Tongue (tissue), 2 donors: ENCODE measurements around the gene AMH. TPM values are rescaled to one million over a fixed set of nuclear protein-coding genes. Genes with fewer than 3 reads are reported as not detected.

Experiments
- DNase-seq: peaks from one replicate; pipeline ENCODE4 v3.0.0-alpha.2; 2015
- total RNA-seq: library from RNA; depleted of rRNA; stranded (reverse); fragments of >200 nt; gene quantifications from one replicate; pipeline ENCODE4 v1.2.3, GENCODE V29; 2014

The AMH gene
- total RNA-seq, 1 donor from 2014 or later, result 1.4 TPM

DNA sequence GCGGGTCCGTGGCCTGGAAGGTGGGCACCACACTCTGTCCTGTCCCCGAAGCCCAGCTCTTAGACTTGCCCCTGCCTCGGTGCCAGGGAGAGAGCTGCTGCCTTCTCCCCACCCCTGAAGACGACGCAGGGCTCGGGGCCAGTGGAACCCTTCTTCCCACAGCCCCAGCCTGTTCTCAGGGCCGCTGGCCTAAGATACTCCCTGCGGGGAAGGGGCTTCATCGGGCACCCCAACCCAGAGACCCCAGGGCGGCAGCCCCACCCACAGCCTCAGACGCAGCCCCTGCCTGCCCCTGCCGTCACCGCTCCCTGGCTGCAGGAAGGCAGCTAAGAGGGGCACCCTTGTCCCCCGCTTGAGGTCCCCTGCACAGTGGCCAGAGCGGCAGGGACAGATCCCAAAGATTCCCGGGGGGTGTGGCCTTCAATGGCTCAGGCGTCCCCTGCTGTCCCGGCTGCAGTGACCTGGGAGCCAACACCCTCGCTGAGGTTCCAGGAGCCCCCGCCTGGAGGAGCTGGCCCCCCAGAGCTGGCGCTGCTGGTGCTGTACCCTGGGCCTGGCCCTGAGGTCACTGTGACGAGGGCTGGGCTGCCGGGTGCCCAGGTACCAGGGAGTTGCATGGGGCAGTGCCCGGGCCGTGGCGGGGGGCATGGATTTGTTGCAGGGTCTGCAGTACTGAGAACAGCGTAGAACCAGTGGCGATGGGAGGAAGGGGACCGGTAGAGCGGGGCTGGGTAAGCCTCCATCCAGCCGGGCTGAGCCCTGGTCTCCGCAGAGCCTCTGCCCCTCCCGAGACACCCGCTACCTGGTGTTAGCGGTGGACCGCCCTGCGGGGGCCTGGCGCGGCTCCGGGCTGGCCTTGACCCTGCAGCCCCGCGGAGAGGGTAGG, 1.0 kb downstream of the AMH start:
- no peak for DNase-seq

DNA sequence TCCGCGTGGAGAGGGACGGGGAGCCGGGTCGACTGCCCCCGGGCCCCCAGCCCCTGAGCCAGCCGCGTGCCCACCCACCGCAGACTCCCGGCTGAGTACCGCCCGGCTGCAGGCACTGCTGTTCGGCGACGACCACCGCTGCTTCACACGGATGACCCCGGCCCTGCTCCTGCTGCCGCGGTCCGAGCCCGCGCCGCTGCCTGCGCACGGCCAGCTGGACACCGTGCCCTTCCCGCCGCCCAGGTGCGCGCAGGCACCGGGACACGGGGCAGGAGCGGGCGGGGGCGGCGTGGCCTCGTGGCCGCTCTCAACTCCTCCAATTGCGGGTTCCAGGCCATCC, 1.6 kb downstream of the AMH start:
- no peak for DNase-seq

DNA sequence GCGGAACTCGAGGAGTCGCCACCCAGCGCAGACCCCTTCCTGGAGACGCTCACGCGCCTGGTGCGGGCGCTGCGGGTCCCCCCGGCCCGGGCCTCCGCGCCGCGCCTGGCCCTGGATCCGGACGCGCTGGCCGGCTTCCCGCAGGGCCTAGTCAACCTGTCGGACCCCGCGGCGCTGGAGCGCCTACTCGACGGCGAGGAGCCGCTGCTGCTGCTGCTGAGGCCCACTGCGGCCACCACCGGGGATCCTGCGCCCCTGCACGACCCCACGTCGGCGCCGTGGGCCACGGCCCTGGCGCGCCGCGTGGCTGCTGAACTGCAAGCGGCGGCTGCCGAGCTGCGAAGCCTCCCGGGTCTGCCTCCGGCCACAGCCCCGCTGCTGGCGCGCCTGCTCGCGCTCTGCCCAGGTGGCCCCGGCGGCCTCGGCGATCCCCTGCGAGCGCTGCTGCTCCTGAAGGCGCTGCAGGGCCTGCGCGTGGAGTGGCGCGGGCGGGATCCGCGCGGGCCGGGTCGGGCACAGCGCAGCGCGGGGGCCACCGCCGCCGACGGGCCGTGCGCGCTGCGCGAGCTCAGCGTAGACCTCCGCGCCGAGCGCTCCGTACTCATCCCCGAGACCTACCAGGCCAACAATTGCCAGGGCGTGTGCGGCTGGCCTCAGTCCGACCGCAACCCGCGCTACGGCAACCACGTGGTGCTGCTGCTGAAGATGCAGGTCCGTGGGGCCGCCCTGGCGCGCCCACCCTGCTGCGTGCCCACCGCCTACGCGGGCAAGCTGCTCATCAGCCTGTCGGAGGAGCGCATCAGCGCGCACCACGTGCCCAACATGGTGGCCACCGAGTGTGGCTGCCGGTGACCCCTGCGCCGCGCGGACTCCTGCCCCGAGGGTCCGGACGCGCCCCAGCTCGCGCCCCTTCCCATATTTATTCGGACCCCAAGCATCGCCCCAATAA, 2.3 kb downstream of the AMH start:
- DNase-seq, result no peak

DNA sequence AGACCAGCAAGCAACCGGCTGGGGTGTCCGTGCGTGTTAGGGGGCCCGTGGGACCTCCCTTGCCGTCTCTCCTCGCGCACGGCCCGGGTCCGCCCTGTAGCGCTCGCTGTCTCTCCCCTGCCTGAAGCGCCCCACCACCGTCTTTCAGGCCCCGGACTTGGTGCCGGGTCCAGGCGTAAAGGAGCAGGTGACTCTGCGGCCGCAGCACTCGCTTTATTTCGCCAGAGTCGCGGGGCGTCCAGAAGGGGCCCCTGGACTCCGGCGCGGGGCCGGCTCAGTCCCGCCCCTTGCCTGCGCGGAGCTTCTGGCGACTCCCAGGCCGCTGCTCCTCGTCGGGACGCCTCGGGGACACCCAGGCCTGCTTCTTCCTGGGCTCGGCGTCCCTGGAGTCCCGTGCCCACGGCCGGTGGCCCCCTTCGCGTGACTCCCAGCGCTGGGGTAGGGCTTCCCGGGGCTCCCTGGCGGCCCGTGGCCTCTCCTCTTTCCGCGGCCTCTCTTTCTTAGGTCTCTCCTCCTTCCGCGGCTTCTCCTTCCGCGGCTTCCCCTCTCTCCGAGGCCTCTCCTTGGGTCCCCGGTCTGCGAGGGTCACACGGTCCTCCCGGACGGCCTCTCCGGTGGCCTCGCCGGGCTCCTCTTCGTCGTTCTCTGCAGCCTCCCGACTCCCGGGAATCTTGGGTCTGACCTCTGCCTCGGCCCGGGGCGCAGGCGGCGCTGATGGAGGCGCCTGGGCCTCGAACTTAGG, 3.1 kb downstream of the AMH start:
- no peak for DNase-seq

DNA sequence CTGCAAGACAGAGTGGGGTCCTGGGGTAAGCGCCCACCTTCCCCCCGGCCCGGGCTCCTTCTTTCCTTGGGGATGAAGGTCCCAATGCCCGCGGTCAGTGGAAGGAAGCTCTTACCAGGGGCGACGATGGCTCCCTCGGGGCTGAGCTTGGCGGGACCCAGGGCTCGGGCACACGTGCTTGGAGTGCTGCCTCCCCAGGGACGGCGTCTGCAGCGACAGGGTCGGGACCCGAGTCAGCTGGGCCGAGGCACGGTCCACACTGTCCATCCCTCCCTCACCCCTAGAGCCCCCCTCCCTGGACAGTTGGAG, 3.6 kb downstream of the AMH start:
- DNase-seq, result no peak

DNA sequence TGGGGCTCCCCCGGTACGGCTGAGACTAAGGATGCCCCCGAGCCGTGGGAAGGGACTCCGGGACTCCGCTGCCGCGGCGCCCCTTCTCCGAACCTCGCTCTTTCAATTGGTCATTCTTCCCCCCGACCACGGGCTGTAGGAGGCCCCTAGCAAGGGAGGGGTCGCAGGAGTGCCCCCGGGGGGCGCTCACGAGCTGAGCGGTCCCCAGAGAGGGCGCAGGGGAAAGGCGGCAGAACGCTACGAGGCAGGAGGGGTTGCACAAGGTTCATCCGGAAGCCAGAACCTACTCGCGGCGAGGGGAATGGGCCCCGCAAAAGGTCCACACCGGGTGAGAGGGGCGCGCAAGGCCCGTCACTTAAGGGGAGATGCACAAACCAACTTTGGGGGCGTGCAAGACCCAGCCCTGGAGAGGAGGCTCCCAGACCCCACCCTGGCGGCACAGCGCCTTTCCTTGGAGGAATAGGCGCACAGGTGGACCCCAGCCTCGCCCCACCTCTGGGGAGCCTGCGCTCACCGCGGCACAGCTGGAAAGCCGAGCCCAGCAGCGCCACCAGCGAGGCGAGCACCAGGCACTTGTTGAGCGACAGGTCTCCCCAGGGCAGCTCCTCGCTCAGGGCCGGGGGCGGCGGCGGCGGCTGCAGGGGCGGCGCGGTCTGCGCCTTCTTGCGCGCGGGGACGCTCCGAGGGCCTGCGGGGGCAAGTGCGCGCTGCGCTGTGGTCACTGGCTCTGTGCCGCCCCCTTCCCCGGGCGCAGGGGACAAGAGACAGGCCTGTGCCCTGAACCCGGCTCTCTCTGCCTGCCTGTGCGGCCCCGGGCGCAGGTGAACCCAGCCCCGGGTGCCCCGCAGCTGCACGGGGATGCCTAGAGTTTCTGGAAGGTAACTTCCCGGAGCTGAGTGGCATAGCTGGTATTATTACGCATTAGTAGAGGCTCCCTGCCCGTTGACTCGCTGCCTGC, 4.3 kb downstream of the AMH start:
- no peak for DNase-seq

DNA sequence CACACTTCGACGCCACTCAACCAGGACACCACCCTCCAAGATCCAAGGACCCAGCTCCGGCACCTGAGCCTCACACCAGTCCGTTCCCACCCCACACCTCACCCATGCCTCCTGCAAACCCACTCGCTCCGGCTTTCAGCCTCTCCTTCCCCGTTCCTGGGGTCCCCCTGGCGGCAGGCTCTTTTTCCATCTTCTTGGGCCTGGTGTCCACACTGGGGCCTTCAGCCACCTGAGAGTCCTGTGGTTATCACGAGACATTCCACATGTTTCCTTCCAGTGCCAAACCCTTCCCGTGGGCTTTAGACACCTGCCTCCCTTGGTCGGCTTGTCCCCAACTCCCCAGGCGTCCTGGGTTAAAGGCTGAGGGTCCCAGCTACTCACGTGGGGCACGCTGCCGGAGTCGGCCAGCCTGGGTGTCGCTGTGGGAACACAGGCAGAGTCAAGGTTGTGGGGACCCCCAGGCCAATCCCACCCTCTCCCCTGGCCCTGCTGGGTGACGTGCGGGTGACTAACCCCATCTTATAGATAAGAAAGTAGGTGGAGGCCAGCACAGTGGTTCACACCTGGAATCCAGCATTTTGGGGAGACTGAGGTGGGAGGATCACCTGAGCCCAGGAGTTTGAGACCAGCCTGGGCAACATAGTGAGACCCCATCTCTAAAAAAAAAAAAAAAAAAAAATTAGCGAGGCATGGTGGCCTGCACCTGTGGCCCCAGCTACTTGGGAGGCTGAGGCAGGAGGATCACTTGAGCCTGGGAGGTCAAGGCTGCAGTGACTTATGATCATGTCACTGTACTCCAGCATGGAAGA, 5.1 kb downstream of the AMH start:
- DNase-seq, result peak; percentile 56

DNA sequence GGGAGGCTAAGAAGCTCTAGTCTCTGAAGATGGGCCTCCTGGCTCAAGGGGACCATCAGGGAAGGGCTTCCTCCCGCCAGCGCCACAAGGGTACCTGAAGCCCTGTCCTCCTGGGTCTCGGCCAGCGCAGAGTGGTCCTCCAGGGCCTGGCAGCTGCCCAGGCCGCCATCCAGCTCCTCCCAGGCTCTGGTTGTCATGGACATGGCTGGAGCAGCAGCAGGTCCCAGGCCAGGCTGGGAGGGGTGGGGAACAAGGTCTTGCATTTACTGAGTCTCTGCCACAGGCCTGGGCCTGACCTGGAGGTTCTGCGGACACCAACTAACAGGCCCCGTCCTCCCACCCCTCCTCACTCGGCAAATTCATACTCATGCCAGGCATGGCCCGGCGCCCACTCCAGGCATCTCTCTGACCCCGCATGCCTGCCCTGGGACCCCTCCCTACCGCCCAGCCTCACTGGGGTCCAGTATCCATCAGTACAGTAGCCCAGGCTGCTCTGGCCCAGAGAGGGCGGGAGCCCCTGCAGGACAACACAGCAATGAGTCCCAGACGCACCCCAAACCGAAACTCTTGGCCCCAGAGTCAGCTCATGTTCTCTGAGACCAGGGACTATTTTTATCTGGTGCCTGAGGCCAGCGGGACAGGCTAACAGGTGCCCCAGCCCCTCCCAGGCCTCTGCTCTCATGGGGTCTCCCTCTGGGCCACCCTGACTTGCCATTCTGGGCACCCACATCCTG, 6.2 kb downstream of the AMH start:
- peak; percentile 58 for DNase-seq

DNA sequence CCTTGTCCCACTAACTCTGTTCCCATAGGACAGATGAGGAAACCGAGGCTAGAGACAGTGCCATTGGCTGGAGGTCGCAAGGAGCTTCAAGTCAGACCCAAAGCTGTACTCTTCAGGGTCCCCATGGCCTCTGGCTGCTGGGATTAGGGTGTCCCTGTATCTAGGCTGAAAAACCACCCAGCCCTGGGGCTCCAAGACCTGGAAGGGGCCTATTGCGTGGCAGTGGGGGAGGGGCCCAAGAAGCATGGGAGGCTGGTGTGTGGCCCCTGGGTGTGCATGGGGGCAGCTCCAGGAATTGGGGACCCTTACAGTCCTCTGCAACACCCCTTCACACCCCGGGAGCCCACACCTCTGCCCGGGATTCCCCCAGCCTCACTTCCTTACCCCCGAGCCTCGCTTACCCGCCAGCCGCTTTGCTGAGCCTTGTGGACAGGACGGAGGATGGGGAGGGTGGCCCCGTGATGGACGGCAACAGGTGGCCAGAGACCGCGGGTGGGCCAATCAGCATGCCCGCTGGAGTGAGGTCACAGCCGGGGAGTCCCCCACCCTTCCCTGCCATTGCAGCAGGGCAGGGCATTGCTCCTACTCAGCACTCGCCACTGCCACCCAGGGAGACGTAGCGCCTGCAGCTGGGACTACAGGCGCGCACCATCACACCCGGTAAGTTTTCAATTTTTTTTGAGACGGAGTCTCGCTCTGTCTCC, 7.0 kb downstream of the AMH start, which contains the start of gene JSRP1:
JSRP1 (minus strand) TSS at position 436 of the 704 bp plus-strand sequence. CDS start 1,103 bp downstream, outside the sequence.
- DNase-seq, result peak; percentile 98

DNA sequence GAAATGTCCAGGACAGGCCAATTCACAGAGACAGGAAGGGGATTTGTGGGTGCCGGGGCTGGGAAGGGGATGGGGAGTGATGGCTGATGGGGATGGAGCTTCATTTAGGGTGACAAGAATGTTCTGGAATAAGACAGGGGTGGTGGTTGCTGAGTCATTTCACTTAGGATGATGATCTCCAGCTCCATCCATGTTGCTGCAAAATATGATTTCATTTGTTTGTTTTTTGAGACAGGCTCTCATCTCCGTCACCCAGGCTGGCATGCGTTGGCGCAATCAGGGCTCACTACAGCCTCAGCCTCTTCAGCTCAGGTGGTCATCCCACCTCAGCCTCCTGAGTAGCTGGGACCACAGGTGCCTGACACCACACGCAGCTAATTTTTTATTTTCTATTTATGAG, 10.2 kb downstream of the AMH start:
- DNase-seq, result no peak

DNA sequence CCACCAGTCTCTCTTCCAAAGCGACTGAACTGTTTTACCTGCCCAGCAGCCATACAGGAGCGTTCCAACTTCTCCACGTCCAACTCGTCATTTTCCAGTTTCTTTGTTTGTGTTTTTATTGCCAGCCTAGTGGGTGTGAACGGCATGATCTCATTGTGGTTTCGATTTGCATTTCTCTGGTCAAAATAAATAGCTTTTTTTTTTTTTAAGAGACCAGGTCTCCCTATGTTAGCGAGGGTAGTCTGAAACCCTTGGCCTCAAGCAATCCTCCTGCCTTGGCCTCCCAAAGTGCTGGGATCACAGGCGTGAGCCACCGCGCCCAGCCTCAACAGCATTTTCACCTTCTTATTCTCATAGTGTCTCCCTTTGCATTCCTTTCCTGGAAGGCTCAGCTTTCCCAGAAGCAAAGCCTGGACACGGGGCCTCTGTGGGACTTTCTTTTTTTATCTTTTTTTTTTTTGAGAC, 11.2 kb downstream of the AMH start:
- DNase-seq, result no peak

DNA sequence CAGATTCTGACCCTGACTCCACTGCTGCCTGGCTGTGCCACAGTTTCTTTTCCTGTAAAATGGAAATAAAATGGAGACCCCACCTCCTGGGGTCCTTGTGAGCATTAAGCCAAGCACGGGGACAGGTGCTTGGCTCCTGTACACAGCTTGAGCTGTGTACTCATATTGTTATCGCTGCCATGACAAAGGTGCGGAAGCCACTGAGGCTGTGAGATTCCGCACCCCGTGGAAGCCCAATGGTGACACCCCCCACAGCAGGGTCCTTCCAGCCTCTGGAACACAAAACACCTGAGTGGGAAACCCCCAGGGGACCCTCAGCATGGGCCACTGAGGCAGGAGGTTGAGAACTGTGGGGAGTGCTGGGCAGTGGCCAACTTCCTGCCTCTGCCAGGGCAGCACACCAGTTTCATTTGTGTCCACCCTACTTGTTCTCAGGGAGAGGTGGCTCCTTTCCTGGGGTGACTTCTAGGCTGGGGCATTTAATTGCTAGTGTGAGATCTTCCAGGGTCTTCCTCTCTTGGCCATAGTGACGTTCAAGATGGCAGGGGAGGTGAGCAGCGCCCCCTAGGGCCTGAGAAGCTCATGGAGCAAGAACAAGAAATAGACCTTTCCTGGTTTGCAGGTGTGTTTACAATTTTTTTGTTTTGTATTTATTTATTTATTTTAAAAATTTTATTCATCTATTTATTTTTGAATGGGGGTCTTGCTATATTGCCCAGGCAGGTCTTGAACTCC, 12.5 kb downstream of the AMH start:
- no peak for DNase-seq

DNA sequence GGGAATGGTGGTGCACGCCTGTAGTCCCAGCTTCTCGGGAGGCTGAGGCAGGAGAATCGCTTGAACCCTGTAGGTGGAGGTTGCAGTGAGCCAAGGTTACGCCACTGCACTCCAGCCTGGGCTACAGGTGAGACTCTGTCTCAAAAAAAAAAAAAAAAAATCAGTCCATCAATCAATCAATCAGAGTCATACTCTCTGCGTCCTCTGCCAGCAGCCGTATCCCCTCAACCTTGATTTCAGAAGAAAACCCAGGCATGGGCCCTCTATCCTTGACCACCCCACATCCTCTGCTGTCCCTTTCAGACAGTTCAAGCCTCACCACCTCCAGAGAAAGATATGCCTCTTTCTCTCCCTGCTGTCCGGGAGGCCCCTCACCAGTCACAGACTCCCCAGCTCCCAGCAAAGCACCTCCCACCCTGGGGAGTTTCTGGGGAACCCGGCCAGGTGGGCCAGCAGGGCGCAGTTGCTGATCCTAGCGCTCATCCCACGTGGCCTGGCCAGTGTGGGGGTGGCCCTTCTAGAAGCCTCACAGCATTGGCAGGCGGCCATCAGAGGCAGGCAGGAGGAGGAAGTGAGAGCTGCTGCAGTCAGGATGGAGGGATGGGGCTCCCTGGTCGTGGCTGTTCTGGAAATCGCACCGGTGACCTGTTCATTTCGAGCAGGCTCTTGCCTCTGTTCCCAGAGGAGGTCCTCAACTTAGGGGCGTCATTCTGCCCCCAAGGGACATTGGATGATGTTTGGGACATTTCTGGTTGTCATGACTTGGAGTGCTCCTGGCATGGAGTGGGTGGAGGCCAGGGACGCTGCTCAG, 17.3 kb downstream of the AMH start:
- peak; percentile 74 for DNase-seq

DNA sequence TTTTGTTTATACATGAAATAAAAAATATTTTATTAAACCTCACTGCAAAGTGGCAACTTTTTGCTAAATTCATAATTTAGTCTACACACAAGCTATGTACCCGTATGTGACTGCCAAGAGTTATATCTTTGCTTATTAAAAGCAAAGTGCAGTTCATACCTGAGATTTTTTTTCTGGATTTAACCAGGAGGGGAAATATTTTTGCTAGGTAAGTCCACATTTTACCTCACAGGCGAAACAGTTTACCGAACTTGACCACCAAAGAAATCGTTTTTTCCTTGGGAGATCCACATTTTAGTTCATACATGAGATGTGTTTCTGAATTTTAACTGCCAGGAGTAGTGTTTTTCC, 19.3 kb downstream of the AMH start:
- DNase-seq, result no peak

DNA sequence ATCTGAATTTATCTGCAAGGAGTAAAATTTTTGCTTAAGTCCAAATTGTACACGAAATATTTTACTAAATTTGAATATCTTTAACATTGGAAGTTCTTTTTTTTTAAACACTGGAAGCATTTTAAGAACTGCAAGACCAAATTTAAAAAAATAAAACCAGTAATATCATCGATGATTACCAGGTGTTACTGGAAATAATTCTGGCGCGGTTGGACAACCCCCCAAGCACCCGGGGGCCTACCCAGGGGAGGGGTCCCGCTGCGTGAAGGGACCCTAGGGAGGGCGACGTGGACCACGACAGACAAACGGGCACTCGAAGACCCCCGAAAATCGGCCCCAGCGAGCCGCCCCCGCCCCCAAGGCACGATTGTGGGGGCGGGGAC, 19.7 kb downstream of the AMH start:
- DNase-seq, result no peak

DNA sequence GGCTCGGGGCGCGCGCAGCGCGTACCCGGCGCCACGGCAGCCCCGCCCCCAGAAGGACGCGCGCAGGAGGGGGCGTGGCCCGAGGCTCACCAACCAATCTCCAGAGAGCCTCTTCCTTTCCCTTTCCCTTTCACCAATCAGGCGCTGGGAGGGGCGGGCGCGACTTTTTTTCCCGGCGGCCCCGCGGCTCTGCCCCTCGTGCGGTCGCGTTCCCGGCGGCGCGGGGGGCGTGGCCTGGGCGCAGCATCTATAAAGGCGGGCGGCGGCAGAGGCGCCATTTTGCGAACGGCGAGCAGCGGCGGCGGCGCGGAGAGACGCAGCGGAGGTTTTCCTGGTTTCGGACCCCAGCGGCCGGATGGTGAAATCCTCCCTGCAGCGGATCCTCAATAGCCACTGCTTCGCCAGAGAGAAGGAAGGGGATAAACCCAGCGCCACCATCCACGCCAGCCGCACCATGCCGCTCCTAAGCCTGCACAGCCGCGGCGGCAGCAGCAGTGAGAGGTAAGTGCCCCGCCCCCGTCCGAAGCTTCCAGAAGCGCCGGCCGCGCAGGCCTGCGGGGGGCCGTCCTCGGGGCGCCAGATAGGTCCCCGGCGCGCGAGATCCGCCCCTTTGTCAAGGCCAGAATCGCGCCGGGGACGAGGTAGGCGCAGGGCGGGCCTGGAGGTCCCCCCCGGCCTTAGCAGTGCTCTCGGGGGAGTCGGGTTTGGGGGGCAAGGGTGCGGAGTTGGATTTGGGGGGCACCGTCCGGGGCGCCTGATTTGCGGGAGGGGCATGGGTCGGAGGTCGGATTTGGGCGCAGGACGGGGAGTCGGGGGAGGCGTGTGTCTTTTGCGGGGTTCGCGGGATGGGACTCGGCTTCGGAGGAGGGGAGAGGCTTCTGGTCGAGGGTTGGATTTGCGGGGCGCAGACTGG, 20.4 kb downstream of the AMH start:
- DNase-seq, result peak; percentile 99

DNA sequence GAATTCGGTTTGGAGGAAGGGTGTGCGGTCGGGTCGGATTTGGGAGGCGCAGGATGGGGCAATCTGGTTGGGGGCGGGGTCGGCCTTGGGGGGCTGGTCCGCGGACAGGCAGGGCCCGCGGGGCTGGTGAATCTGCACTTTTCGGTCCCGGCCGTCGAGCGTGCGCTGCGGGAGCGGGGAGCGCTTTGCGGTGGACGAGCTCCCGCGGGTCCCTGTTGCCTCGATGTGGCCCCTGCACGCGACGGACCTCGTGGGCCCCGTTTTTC, 21.0 kb downstream of the AMH start:
- DNase-seq, result no peak
